CD4-positive, alpha-beta T cell treated with Interleukin-4 for 4 hours (primary cell): ENCODE data around the gene ACIN1.
"Not testable (repeated sequence)": the region's sequence is repeated elsewhere in the genome, so short reads cannot be mapped to it uniquely, and the experiment has no call there.

Experiments used
- DNase-seq: peaks from one replicate; pipeline ENCODE4 v3.0.0-alpha.2; 2020

The ACIN1 gene

DNA sequence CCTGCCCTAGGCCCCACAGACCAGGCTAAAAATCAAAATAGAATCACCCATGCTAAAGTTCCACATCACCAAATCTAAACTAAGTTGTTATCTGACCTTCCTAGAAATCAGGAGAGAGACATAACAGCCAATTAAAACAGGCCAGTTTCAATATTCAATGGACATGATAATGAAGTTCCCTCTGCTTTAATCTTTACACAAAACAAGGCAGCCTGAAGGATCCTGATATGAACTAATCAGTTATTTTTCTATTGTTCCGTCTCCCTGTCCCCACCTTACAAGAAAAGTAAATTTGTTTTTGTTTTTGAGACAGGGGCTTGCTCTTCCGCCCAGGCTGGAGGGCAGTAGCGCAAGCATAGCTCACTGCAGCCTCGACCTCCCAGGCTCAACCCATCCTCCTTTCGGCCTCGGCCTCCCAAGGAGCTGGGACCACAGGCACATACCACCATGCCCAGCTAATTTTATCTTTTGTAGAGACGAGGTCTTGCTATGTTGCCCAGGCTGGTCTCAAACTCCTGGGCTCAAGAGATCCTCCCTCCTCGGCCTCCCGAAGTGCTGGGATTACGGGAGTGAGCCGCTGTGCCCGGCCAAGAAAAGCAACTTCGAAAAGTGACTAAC, 29.5 kb upstream of the ACIN1 start:
- no peak for DNase-seq

DNA sequence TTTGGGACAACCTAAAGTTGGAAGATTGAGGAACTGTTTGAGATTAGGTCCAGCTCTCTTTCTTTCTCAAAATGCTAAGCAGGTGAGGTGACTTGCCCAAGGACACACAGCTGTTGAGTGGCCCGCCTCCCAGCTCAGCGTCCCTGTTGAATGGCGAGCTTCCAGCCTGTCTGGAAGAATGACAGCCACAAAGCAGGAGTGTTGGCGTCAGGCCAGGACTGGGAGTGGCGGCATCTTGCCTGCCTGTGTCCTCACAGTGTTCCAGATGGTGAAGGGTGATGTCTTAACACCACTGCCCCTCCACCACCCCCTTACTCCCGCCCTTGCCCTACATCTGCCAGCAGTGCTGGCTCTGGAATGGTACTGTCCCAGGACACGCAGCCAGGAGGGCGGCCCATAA, 28.5 kb upstream of the ACIN1 start:
- DNase-seq: no peak

DNA sequence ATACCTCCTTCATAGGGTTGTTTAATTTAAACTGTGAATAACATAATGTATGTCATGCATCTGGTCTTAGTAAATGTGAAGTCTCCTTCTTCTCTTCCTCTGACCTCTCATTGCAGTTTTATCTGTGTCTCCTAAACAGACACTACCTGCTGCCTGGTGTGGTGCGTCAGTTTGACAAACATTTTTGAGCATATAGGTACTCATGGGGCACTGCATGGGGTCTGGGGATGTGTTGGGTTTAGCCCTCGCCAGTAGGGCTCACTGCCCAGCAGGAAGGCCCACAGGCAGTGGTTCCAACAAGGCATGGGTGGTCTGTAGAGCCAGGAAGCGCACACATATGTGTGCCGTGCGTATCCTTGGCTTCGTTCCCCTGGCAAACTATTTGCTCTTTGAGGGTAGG, 27.1 kb upstream of the ACIN1 start:
- no peak for DNase-seq

DNA sequence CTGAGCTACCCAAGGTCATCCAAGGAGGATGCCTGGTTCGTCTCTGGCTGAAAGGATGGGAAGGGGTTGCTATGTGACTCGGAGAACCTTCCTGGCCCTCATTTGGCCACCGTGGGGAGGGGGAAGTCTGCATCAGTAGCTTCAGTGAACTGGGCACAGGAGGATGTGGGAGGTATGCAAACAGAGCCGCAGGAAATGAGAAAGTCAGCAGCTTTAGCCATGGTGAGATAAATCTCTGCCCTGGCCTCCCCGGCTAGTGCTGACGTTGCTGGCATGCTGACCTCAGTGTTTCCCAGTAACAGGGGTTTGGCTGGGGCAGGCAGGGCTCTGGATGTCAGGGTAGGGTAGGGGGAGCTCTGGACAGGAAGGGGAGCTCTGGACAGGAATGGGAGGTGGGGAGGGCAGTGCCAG, 26.4 kb upstream of the ACIN1 start:
- no peak for DNase-seq

DNA sequence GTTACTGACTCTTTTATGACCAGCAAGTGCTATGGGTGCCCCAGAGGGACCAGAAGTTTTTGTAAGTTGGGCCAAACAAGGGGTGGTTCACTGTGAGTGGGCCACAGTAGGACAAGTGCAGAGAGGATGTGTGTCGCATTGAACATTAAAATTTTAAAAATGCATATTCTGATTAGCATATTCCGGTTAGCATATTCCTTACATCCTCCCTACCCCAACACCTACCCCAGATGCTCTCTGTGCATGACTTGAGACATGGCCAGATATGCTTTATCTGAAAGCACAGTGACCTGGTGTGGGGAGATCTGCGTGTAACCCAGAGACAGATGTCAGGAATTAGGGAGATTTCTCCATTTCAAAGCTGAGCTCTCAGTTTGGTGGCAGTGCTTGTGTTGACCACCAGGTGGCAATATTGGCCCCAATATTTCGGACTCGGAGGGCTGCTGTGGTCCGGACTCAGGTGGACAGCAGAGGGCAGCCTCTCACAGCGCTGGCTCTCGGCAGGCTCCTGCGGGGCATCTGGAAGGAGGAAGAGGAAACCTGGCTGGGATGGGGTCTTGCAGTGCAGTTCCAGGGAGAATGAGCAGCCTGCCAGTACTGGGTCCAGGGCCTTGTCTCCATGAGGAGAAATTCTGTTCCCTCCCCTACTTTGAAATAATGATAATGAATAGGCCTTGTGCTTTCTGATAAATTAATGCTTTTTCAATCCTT, 25.8 kb upstream of the ACIN1 start:
- DNase-seq: peak; percentile 76

DNA sequence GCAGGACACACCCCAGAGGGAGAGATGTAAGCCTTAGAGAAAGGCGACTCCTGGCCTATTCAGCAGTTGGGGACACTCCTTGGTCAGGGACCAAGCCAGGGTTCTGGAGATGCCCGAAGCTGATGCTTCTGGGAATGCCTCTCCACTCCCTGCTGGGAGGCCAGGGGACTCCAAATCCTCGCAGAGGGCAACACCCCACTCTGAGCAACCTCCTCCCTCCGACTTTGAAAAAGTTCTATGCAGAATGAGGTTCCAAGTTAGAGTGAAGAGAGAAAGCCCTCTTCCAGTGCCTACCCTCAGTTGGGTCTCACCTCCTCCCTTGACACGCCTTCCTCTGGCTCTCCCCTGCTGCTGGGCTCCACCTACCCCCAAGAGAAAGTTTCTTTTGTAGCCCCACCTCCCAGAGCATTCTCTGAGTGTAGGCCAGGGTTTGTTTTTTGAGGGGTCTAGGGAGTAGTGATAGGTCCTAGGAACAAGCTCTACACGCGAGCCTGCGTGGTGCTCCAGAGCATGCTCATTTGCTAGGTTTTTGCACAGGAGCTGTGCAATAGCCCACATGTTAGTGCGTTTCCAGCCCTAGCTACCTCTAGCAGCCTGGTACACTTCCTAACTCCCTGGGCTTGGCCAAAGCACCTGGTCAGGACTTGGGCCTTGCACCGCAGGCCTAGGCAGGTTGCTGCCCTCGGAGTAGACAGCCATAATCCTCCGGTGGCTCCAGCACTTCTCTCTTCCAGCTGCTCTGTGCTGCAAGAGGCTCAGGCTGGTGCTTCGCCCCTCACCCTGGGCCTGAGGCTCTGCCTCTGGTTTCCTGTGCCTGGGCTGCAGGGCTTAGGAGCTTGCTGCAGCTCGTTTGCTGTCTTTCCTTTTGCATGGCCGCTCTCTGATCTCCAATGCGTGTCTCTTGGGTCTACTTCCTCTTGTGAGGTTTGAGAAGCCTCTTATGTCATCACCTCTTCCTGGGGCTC, 24.7 kb upstream of the ACIN1 start:
- DNase-seq: peak; percentile 30

DNA sequence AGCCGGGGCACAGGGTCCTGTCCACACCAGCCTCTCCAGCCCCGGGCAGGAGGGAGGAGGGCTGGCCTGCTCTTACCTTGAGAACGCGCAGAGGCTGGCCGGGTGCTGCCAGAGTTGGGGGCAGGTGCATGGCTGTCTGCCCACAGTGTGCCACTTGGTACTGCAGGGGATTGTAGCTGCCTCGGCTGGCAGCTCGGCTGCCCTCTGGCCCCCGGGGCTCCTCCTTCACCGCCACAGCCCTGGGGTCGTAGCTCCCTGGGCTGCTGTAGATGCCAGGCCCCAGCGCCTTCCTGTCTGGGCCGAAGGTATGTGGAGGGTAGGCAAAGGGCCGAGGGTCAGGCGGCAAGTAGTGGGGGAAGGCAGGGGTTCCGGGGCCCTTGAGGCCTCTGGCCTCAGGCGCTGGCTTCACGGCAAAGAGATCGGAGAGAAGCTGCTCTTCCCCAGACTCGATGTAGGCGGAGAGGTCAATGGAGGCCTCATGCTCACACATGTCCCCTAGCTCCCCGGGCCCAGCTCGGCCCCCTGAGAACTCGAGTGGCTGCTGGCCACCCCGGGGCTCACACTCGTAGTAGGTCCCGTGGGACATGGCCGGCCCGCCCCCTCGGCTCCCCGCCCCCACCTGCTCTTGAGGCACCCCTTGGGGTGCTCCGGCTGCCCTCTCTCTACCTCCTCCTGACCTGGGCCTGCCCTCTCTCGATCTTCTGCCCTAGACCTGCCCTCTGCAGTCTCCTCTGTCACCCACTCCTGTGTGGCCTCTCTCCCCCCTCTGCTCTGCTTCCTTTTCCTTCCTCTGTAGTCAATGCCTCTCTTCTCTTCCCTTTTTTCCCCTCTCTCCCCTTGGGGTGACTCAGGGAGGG, 23.8 kb upstream of the ACIN1 start, which contains the start of gene CEBPE:
Gene CEBPE, minus strand, starts transcription at position 750 of the 857 bp plus-strand sequence. Its CDS starts 164 bp downstream, at position 586.
- no peak for DNase-seq

DNA sequence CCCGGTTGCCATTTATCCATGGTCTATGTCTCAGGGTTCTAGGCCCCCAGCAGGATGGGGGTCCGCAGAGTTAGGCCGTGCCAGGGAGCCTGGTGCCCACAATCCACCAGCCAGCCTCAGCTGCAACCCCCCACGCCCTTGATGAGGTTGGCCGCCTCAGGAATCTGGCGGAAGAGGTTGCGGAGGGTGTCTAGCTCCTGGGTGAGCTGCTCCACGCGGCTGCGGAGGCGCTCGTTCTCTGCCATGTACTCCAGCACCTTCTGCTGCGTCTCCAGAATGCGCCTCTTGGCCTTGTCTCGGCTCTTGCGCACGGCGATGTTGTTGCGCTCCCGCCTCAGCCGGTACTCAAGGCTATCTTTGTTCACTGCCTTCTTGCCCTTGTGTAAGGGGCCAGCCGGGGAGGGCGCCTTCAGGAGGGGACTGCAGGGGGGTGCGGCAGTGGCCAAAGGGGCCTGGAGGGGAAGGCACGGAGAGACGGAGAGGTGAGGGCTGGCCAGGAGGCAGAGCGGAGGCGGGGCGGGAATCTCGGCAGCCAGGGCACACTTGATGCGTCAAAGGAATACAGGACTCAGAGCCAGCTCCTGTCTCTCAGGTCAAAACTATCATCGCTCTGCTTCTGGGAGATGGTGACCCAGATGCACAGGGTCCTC, 22.6 kb upstream of the ACIN1 start:
- no peak for DNase-seq

DNA sequence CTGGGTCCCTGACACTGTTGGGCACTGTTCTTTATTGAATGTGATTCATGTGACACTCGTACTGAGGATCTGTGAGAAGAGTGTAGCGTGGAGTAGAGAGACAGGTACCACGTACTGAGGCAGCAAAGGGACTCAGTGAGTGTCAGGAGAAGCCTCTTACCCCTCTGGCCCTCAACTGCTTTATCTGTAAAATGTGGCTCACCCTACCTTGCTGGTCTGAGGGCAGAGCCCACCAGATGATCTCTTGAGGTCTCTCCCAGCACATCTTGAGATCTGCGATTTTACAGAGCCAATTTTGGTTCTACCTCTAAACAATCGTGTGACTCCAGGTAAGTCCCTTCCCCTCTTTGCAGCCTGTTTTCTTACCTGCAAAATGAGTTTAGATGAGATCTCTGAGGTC, 21.0 kb upstream of the ACIN1 start:
- no peak for DNase-seq

DNA sequence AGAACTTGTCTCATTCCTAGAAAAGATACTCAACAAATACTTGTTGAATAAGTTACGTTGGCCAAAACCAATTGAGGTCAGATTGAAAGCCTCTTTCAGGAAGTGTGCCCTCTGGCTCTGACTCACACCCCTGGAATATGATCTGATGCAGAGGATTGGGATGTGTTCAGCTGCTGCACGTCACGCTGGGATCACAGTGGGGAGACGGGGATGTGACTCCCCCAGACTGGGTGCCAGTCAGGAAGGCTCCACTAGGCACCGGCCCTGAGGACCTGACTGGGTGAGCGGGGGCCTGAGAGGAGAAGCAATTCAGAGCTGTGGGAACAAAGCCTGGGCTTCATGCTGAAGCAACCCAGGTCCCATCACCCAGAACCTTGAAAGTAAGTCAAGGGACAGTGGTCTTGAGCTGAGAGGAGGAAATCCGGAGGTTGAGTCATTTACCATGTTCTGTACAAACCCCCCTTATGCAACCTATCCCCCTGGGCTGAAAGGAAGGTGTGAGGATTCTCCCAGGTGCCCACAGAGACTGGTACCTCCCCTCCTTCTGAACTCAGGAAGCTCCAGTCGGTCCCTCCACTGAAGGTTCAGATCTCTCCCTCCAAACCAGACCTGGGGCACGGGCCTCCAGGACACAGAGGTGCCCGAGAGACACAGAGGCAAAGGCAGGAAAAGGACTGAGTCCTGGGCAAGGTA, 20.2 kb upstream of the ACIN1 start:
- no peak for DNase-seq

DNA sequence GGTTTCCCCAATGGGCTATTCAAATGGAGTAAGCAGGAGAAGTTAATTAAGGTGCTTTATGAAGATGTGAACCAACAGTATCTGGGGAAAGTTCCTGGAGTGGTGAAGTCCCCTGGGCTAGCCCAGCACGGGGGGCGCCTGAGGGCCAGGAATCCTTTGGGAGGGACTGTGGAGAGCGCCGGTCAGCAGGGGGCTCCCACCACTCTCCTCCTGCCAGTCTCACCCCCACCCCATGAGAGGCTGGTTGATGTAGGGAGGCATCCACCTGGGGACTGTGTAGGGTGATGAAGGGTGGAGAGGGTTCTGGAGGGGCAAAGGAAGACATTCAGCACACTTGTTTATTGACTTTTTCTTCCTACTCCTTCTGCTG, 19.7 kb upstream of the ACIN1 start:
- no peak for DNase-seq

DNA sequence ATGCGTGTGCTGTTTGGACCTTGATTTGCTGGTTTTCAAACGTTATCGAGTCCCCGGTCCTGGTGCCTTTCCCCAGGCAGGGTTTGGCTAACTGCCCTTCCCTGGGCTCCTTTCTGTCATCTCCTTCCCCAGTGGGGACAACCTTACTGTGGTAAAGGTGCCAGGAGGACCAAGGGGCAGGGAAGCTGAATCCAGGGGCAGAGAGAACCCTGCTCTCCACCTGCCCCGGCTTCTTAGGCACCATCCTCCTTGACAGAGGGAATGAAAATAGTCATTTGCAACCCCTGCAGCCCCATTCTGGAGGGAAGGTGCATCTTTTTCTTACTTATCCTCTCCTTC, 19.2 kb upstream of the ACIN1 start:
- no peak for DNase-seq

DNA sequence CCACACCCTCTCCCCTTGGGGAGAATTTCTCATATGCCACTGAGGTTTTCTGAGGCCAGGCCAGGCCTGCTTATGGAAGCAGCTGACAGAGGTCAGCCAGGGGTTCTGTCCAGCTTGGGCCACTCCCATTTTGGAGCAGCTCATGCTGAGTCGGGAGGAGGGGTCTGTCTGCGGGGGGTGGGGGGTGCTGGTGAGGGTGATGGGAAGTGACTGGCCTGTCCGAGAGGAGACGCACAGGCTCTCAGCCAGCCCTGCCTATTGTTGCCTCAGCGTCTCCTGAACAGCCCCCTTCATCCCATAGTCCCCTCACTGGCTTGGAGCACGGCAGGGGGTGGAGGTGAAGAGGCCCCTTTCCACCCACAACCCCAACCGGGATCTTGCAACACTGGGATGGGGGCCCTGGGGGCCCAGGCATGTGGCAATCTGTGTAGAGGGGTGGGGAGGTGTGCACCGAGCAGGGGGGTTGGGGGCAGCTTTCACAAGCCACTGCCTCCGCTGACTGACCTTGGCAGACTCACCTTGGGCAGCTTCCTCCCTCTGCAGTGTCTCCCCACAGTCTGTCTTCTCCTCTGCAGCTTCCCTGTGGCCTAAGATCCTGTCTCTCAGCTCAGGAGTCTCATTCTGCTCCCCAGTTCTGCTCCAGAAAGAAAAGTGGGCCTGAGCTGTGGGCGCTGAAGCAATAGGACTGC, 18.6 kb upstream of the ACIN1 start:
- DNase-seq: no peak

DNA sequence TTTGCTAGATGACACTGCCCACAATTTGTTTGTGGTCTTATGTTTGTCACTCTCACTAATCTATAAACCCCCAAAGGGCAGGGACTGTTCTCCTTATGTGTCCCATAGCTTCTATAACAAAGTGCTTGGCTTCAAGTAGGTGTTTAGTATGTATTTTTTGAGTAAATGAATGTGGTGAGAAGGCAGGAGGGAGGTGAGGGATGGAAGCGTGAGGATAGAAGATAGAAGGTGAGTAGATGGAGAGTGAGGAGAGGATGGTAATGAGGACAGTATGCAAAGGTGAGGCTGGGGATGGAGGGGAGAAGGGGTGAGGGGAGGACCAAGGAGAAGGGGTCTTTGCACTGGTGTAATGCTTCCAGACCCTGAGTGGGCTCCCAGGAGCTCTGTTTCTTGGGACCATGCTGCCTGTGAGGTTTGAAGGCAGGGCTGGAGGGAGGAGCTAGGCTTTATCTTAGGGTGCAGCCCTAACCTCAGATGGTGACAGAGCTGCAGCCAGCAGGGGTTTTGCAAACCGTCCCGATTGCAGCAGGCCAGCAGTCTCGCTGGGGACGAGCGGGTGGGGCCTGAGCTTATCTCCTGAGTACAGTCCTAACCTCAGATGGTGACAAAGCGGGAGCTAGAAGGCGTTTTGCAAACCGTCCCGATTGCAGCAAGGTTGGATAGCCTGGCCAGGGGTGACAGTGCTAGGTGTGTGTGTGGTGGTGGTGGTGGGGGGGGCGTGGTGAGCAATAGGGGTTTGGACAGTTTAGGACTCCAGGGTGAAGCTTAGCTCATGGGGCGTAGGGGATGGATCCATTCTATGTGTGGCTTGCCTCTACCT, 17.6 kb upstream of the ACIN1 start:
- DNase-seq: no peak

DNA sequence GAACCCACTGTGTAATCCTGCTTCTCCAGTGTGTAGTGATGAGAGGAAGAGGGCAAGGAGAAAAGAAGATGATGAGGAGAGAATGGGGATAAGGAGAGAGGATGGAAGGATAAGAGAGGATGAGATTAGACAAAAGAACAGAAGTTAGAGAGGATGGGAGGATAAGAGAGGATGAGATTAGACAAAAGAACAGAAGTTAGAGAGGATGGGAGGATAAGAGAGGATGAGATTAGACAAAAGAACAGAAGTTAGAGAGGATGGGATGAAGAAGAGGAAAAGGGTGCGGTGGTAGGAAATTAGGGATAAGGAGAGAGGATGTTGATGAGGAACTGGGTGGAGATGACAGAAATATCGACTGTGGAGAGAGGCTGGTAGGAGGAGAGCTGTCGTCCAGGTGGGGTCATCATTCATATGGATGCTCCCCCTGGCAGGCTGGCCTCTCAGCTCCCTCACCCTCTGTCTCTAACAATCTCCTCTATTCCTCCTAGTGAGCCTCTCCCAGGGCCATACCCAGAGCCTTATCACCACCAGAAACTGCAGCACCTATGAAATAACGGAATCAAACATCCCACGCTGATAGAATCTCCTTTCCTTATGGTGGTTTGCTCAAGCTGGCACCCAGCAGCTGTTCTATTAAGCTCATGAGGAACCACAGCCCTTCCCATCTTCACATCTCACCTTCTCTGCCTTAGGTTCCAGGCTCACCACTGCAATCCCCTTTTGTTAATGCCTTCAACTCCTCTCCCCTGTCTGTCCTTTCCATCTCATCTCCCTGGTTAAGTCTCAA, 15.8 kb upstream of the ACIN1 start:
- no peak for DNase-seq

DNA sequence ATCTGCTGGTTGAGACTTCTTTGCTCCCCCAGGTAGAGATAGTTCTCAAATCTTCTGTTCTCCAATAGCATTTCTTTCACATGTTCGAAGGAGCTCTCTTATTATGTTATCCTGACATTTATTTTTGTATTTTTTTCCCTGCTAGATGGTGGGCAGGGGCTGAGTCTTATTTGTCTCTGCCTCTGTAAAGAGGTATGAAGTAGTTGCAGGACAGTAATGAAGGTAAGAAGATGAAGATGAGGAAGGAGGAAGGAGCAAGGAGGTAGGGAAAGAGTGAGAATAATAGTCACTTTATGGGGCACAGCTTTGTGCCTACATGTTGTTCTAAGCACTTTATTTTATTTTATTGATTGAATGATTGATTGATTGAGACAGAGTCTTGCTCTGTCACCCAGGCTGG, 14.8 kb upstream of the ACIN1 start:
- DNase-seq: no peak

DNA sequence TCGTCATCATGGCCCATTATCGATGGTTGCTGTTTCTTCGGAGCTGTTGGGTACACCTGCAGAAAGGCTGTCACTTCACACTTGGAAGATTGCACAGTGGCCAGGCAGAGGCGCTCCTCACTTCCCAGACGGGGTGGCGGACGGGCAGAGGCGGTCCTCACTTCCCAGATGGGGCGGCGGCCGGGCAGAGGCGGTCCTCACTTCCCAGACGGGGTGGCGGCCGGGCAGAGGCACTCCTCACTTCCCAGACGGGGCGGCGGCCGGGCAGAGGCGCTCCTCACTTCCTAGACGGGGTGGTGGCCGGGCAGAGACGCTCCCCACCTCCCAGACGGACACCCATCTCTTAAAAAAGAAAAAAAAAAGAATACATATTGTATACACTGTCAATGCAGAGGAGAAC, 13.2 kb upstream of the ACIN1 start:
- not testable (repeated sequence) for DNase-seq

DNA sequence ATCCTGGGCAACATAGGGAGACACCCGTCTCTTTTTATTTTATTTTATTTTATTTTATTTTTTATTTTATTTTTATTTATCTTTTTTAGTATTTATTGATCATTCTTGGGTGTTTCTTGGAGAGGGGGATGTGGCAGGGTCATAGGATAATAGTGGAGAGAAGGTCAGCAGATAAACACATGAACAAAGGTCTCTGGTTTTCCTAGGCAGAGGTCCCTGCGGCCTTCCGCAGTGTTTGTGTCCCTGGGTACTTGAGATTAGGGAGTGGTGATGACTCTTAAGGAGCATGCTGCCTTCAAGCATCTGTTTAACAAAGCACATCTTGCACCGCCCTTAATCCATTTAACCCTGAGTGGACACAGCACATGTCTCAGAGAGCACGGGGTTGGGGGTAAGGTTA, 12.7 kb upstream of the ACIN1 start:
- DNase-seq: not testable (repeated sequence)

DNA sequence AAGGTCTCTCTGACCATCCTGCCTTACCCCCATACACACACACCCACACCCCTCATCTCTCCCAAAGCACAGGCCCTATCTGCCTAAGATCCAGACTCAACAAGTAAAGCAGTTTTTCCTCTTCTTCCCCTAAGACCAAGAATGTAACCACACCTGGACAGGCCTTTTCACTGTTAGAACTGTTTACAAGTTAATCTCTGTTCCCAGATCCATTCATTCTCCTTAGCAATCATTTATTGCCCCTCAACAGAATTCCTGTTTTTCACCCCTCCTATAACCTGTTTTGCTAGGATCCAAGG, 11.8 kb upstream of the ACIN1 start:
- no peak for DNase-seq
